Peyer's patch (tissue), 4 donors: ENCODE data around the gene C12orf57.

ENCODE experiments used
- CTCF ChIP-seq, 6 experiments: fragments of 450-650 bp in 4 of 6; fragments of 200-600 bp in 2 of 6; sonication (generic) in 1 of 6; IDR thresholded peaks; one replicate each; pipeline ENCODE4 v1.5.1; 2017 to 2019; ENCODE audit warnings: antibody characterized with exemption in 6 of 6, mild to moderate bottlenecking in 3 of 6, moderate library complexity in 1 of 6
- POLR2A ChIP-seq, 2 donors: fragments of 450-650 bp; IDR thresholded peaks; one replicate each; pipeline ENCODE4 v1.5.1; 2017; ENCODE audit warnings: antibody characterized with exemption in 2 of 2, mild to moderate bottlenecking in 2 of 2, moderate library complexity in 2 of 2

GRCh38 chr12:6947615-6948014 is 3.8 kb downstream of the C12orf57 start:
- TF ChIP-seq POLR2A (IDR thresholded peaks at IDR 0.05) (no peak), CTCF (IDR thresholded peaks at IDR 0.05) (no peak)
